Measurements from ENCODE around the gene MAGT1.

GRCh38 chrX:77917294-77917933, 22.2 kb upstream of the MAGT1 start:
- TF ChIP-seq CTCF (optimal IDR thresholded peaks at IDR 0.05 in 1 of 3, IDR thresholded peaks at IDR 0.05 in 1 of 3, conservative IDR thresholded peaks at IDR 0.05 in 1 of 3; ENCODE audit: extremely low read depth in 1 of 3, insufficient read depth in 2 of 3, low read length in 3 of 3), result no peak
- TF ChIP-seq EZH2 (IDR thresholded peaks at IDR 0.05; ENCODE audit: low read length), result no peak
